WI38 (cell line): ENCODE results near the gene ZNF638.

ENCODE experiments used
- H3K4me3 ChIP-seq: 2 replicates; pipeline ENCODE4 v1.5.1; 2011; ENCODE audit warnings: low read depth, mild to moderate bottlenecking, control low read depth, low read length
- TF ChIP-seq, protein P1 (sequence below): IDR thresholded peaks from 2 replicates; pipeline ENCODE4 v1.5.1; 2012; ENCODE audit warnings: low read depth, mild to moderate bottlenecking, control low read depth, low read length

ZNF638 gene

DNA sequence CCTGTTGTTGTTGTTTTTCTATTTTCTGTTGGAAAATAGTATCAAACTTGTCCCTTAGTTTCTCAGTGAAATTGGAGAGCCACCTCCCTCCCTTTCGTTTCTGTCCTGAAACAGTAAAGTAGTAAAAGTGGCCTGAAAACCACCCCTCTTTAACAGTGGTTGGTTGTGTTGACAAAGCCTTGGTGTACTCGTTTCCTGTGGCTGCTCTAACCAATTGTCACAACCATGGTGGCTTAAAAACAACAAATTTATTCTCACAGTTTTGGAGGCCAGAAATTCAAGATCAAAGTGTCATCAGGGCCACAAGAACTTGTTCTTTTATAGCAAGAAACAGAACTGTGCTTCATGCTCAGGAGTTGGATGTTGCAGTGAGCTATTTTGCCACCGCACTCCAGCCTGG lies 117.8 kb downstream of the ZNF638 start:
- TF ChIP-seq, protein P1, sequence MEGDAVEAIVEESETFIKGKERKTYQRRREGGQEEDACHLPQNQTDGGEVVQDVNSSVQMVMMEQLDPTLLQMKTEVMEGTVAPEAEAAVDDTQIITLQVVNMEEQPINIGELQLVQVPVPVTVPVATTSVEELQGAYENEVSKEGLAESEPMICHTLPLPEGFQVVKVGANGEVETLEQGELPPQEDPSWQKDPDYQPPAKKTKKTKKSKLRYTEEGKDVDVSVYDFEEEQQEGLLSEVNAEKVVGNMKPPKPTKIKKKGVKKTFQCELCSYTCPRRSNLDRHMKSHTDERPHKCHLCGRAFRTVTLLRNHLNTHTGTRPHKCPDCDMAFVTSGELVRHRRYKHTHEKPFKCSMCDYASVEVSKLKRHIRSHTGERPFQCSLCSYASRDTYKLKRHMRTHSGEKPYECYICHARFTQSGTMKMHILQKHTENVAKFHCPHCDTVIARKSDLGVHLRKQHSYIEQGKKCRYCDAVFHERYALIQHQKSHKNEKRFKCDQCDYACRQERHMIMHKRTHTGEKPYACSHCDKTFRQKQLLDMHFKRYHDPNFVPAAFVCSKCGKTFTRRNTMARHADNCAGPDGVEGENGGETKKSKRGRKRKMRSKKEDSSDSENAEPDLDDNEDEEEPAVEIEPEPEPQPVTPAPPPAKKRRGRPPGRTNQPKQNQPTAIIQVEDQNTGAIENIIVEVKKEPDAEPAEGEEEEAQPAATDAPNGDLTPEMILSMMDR: no peak
- no peak overlapping the region for H3K4me3 ChIP-seq

DNA sequence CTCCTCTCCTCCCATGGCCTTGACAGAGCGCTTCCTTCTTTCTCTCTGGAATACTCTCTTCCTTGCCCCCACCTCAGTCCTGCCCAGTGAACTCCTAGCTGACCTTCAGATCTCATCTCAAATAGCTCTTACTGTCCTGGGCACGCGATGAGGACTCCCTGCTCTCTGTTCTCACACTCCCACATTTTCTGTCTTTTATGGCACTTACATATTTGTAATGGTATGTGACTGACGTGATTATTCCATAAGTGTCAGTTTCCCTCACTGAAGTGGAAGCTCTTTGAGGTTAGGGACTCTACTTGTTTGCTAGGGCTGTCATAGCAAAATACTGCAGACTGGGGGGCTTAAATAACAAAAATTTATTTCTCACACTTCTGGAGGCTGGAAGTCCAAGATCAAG lies 120.1 kb downstream of the ZNF638 start:
- TF ChIP-seq, protein P1: no peak
- no peak overlapping the region for H3K4me3 ChIP-seq

DNA sequence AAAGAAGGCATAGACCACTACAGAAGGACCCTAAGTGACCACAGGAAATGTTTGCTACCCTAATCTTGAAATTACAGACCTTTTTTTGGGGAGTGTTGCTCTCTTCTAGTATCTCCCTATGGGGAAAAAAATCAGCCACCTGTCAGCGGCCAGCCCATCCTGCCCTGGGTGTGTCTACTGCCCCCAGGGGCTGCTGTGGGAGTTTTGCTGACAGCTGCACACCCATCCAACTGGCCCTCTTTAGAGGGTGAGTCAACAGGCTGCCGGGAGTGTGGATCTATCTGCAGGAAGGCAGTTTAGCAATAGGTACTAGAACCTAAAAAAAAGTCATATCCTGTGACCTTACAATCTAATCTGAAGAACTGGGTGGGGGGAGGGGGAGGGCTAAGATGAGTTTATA lies 121.0 kb downstream of the ZNF638 start:
- no peak overlapping the region for H3K4me3 ChIP-seq
- TF ChIP-seq, protein P1: no peak

DNA sequence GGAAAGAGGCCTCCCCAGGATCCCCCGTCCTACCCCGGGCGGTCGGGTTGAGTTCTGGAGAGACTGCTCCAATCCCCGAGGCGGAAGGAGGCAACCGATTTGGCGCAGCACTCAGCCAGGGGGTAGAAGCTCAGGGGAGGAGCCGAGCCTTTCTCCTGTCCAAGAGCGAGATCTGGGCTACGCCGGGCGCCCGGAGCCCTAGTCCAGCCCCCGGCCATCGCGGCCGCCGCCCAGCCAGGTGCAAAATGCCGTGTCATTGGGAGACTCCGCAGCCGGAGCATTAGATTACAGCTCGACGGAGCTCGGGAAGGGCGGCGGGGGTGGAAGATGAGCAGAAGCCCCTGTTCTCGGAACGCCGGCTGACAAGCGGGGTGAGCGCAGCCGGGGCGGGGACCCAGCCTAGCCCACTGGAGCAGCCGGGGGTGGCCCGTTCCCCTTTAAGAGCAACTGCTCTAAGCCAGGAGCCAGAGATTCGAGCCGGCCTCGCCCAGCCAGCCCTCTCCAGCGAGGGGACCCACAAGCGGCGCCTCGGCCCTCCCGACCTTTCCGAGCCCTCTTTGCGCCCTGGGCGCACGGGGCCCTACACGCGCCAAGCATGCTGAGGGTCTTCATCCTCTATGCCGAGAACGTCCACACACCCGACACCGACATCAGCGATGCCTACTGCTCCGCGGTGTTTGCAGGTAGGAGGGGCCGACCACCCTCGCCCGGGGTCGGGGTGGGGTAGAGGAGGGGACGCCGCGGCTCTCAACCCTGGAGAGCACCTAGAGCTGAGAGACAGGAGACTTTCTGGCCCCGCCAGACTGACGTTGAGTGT lies 122.0 kb downstream of the ZNF638 start, which contains the start of gene DYSF:
DYSF (plus strand) TSS at position 158 of the 817 bp plus-strand sequence.
- TF ChIP-seq, protein P1: no peak
- peak within 1 kb of the TSS; percentile 15; the same call in 1 of the 2 replicates for H3K4me3 ChIP-seq

DNA sequence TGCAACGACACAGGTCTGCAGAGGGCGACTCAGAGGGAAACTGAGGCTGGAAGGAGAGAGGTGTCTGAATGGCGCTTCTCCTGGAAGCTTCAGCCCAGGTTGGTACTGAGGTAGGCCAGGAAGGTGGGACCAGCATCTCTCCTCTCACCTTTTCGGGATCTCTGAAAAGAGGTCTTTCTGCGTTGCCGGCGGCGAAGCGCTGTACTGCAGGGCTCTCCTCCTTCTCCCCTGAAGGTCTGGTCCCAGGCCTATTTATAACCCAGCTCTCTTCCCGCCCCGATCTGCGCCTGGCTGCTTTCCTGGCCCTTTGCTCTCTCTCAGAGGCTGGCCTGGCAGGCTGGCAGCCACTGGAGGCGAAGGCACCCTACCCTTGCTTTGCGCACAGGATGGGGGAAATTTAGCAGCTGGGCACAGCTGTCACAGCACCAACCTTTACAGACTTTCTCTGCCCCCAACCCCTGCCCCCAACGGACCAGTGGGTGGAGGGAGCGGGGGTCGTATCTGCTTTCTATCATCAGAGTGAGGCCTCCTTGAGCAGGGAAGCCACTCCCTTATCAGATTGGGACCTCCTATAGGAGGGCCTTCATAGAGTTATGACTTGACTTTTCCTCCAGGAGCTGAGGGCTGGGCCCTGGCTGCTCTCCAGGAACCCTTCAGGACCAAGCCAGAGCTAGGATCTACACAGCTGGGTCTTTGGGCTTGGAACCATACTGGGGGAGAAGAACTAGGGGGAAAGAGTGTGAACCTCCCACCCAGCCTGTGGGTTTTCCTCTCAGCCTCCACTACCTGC lies 122.8 kb downstream of the ZNF638 start:
- TF ChIP-seq, protein P1: no peak
- no peak overlapping the region for H3K4me3 ChIP-seq

DNA sequence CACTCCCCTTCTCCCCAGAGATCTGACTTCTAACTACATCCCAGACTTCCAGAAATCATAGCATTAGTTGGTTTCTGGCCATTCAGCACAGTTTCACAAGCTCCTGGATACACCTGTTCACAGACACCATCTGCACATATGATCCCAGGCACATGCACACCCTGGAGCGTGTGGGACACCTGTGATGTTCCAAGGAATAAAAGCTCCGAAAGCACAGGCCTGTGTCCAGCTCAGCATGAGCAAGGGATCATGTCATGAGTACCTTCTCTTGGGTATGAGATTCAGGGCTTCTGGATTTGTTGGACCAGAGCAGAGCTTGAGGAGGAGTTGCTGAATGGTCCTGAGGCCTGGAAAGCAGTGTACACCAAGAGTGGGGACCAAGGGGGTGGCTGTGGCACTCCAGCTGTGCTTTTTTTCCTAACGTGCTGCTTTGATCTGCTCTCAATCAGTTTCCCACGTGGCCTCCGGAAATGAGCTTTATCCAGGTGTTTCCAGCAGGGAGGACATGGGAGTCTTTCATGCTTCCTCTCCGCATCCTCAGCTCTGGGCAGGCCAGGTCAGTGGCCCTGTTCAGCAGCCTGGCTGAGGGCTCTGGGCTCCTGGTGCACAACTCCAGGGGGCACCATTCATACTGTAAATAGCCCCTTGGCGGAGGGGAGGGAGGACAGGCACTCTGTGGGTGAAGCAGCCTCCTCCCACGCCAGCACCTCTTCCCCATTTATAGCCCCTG lies 123.6 kb downstream of the ZNF638 start:
- no peak overlapping the region for H3K4me3 ChIP-seq
- TF ChIP-seq, protein P1: no peak
